GM15510 (cell line): Measurements from ENCODE around the gene UPF2.

Experiments used
- POLR2A ChIP-seq: IDR thresholded peaks from 3 replicates; pipeline ENCODE4 v1.6.1; 2011; ENCODE audit warnings: borderline replicate concordance; ENCODE audit not compliant: insufficient read length; ENCODE audit errors: extremely low read depth

The UPF2 gene

GRCh38 chr10:11949152-11949551, 93.5 kb downstream of the UPF2 start:
- TF ChIP-seq POLR2A, result no peak

GRCh38 chr10:11946652-11947051, 96.0 kb downstream of the UPF2 start:
- no peak for TF ChIP-seq POLR2A

- TF ChIP-seq POLR2A, result no peak
These were observed 106.0 kb downstream of the UPF2 start for GRCh38 chr10:11936389-11937152.

GRCh38 chr10:11934262-11934661, 108.3 kb downstream of the UPF2 start:
- TF ChIP-seq POLR2A, result no peak

GRCh38 chr10:11933577-11934223, 108.9 kb downstream of the UPF2 start:
- TF ChIP-seq POLR2A, result no peak

GRCh38 chr10:11931038-11931437, 111.6 kb downstream of the UPF2 start:
- no peak for TF ChIP-seq POLR2A

- TF ChIP-seq POLR2A, result no peak
These were observed 112.2 kb downstream of the UPF2 start for GRCh38 chr10:11930312-11930978.

- TF ChIP-seq POLR2A, result no peak
These were observed 114.9 kb downstream of the UPF2 start for GRCh38 chr10:11927746-11928145.

- TF ChIP-seq POLR2A, result no peak
These were observed 120.7 kb downstream of the UPF2 start for GRCh38 chr10:11921800-11922392.

GRCh38 chr10:11919271-11919670, 123.3 kb downstream of the UPF2 start:
- TF ChIP-seq POLR2A, result no peak

- no peak for TF ChIP-seq POLR2A
These were observed 124.2 kb downstream of the UPF2 start for GRCh38 chr10:11918384-11918783.

GRCh38 chr10:11913079-11913641, 129.4 kb downstream of the UPF2 start:
- no peak for TF ChIP-seq POLR2A

- no peak for TF ChIP-seq POLR2A
These were observed 132.5 kb downstream of the UPF2 start for GRCh38 chr10:11910102-11910501.

- no peak for TF ChIP-seq POLR2A
These were observed 133.0 kb downstream of the UPF2 start for GRCh38 chr10:11909618-11910017.

GRCh38 chr10:11908991-11909390, 133.6 kb downstream of the UPF2 start:
- no peak for TF ChIP-seq POLR2A

GRCh38 chr10:11908536-11908935, 134.1 kb downstream of the UPF2 start:
- TF ChIP-seq POLR2A, result no peak

GRCh38 chr10:11907914-11908313, 134.7 kb downstream of the UPF2 start:
- no peak for TF ChIP-seq POLR2A
